ENCODE data around the gene H6PD.

H6PD gene

DNA sequence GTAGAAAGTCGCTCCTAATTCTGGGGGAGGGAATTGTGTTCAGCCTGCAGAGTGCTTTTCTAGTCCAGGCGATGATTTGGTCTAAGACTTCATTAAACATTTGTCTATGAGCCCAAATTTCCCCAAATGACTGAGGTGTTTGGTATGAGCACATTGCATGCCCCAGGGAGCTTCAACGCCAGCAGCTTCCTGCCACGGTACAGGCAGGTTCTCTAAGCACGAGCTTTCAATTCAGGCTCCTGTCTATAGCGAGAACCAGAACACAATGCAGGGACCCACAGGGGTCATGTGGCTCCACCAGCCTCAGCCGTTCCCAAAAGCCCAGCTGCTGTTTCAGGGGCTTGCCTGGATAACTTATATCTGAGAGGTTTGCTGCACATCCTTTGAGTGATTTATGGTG is 34.1 kb upstream of the H6PD start:
- Histone ChIP-seq H3K9me3 (ENCODE audit: insufficient read depth, low read length) (no peaks in the 10 kb centered on the region), H3K27me3 (ENCODE audit: low read length) (no peaks in the 10 kb centered on the region), H3K4me3 (ENCODE audit: insufficient read depth, low read length, poor library complexity, severe bottlenecking) (no peak overlapping the region), H2AFZ (ENCODE audit: low read depth, low read length, severe bottlenecking) (no peak overlapping the region), H3K4me2 (ENCODE audit: low read depth, low read length, poor library complexity, severe bottlenecking) (no peak overlapping the region), H3K79me2 (ENCODE audit: insufficient read depth, low read length) (no peaks in the 10 kb centered on the region), H3K9me2 (replicated peaks; ENCODE audit: insufficient read depth, low read length) (no peaks in the 10 kb centered on the region), H3F3A (ENCODE audit: insufficient read depth) (no peaks in the 10 kb centered on the region), H3K27ac (ENCODE audit: low read depth, low read length) (no peak overlapping the region), H4K20me1 (ENCODE audit: low read depth, low read length) (no peaks in the 10 kb centered on the region), H3K9ac (ENCODE audit: low read length) (no peak overlapping the region), H3K36me3 (ENCODE audit: low read length) (no peaks in the 10 kb centered on the region)
- TF ChIP-seq, protein P1, sequence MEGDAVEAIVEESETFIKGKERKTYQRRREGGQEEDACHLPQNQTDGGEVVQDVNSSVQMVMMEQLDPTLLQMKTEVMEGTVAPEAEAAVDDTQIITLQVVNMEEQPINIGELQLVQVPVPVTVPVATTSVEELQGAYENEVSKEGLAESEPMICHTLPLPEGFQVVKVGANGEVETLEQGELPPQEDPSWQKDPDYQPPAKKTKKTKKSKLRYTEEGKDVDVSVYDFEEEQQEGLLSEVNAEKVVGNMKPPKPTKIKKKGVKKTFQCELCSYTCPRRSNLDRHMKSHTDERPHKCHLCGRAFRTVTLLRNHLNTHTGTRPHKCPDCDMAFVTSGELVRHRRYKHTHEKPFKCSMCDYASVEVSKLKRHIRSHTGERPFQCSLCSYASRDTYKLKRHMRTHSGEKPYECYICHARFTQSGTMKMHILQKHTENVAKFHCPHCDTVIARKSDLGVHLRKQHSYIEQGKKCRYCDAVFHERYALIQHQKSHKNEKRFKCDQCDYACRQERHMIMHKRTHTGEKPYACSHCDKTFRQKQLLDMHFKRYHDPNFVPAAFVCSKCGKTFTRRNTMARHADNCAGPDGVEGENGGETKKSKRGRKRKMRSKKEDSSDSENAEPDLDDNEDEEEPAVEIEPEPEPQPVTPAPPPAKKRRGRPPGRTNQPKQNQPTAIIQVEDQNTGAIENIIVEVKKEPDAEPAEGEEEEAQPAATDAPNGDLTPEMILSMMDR (IDR thresholded peaks at IDR 0.05; ENCODE audit: insufficient read depth, low read length, poor library complexity, severe bottlenecking) = no peak
- TF ChIP-seq EZH2phosphoT487 (conservative IDR thresholded peaks at IDR 0.05; ENCODE audit: low read length) = no peak

DNA sequence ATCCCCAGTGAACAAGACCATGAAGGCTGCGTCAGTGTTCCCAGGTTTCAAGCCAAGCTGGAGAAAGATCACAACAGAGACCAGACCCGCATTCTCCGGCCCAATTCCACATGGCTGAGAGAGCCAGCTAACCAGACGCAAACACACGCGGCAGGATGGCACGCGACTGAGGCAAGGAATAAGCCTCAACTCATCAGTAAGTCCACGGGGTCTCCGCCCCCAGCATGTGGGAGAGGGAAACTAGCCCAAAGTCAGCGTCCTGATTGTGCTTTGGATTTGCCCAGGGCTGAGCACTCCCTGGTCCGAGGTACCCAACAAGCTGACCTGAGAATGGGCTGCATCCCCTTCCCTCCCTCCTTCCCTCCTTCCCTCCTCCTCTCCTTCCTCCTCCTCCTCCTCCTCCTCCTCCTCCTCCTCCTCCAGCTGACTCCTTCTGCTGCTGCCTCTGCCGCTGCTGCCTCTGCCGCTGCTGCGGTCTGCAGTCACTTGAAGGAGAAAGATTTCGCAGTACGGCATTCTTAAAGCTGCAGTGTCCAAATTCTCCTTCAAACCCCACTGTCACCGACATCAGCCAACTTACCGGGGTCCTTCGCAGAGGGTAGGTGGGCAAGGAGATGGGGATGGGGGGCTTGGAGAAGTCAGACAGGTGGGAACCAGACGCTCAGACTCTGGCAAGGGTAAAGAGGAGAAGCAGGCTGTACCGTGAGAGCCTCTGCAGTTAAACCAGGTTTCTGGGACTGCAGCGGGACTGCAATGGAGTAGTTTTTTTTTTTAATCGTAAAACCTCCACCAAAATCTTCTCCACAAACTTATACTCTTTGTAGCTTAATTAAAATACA is 33.0 kb upstream of the H6PD start:
- Histone ChIP-seq H3K4me2 (ENCODE audit: low read depth, low read length, poor library complexity, severe bottlenecking) (no peak overlapping the region), H3K9me3 (ENCODE audit: insufficient read depth, low read length) (no peaks in the 10 kb centered on the region), H3K4me3 (ENCODE audit: insufficient read depth, low read length, poor library complexity, severe bottlenecking) (no peak overlapping the region), H4K20me1 (ENCODE audit: low read depth, low read length) (no peaks in the 10 kb centered on the region), H3K36me3 (ENCODE audit: low read length) (no peaks in the 10 kb centered on the region), H3F3A (ENCODE audit: insufficient read depth) (no peaks in the 10 kb centered on the region), H3K9ac (ENCODE audit: low read length) (no peak overlapping the region), H3K79me2 (ENCODE audit: insufficient read depth, low read length) (no peaks in the 10 kb centered on the region), H3K27ac (ENCODE audit: low read depth, low read length) (no peak overlapping the region), H3K9me2 (replicated peaks; ENCODE audit: insufficient read depth, low read length) (no peaks in the 10 kb centered on the region), H3K27me3 (ENCODE audit: low read length) (no peaks in the 10 kb centered on the region), H2AFZ (ENCODE audit: low read depth, low read length, severe bottlenecking) (no peak overlapping the region)
- TF ChIP-seq, protein P1 (IDR thresholded peaks at IDR 0.05; ENCODE audit: insufficient read depth, low read length, poor library complexity, severe bottlenecking) = no peak
- no peak for TF ChIP-seq EZH2phosphoT487 (conservative IDR thresholded peaks at IDR 0.05; ENCODE audit: low read length)

DNA sequence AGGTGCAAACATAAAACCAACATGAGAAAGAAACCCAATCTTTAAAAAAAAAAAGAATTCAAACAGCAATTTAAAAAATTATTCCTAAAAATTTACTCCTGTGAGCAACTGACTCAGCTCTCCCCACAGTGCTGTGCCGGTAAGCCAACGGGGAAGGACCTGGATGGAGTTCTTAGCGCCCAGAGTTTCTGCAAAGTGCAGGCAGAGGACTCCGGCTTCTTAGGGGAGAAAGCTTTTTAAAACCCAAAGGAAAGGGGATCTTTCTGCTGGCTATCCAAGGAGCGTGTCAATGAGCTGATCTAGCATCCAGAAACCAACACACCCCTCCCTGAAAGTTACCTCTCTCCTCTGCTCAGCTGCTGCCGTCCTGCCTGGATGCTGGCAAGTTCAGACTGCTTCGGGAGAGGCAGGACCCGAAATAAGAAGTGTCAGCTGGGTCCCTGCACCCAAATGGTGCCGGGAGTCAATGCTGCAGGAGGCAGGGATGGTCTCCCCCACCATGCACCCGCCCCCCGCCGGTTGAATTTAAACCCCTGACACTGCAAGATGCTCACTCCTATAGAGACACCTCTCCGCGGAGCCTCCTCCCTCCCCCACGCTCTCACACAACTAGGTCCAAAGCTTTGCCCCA is 32.2 kb upstream of the H6PD start:
- H2AFZ ChIP-seq (ENCODE audit: low read depth, low read length, severe bottlenecking) = no peak overlapping the region
- H3K27ac ChIP-seq (ENCODE audit: low read depth, low read length) = no peak overlapping the region
- no peaks in the 10 kb centered on the region for H3K27me3 ChIP-seq (ENCODE audit: low read length)
- no peaks in the 10 kb centered on the region for H4K20me1 ChIP-seq (ENCODE audit: low read depth, low read length)
- no peak overlapping the region for H3K4me2 ChIP-seq (ENCODE audit: low read depth, low read length, poor library complexity, severe bottlenecking)
- no peaks in the 10 kb centered on the region for H3K36me3 ChIP-seq (ENCODE audit: low read length)
- no peak overlapping the region for H3K9ac ChIP-seq (ENCODE audit: low read length)
- H3K79me2 ChIP-seq (ENCODE audit: insufficient read depth, low read length) = no peaks in the 10 kb centered on the region
- H3F3A ChIP-seq (ENCODE audit: insufficient read depth) = no peaks in the 10 kb centered on the region
- no peaks in the 10 kb centered on the region for H3K9me2 ChIP-seq (replicated peaks; ENCODE audit: insufficient read depth, low read length)
- no peak overlapping the region for H3K4me3 ChIP-seq (ENCODE audit: insufficient read depth, low read length, poor library complexity, severe bottlenecking)
- H3K9me3 ChIP-seq (ENCODE audit: insufficient read depth, low read length) = no peaks in the 10 kb centered on the region
- TF ChIP-seq, protein P1 (IDR thresholded peaks at IDR 0.05; ENCODE audit: insufficient read depth, low read length, poor library complexity, severe bottlenecking) = no peak
- TF ChIP-seq EZH2phosphoT487 (conservative IDR thresholded peaks at IDR 0.05; ENCODE audit: low read length) = no peak
